NCI-H2081 (cell line): ENCODE measurements around the gene CDH13.
"Not testable (repeated sequence)": the region's sequence is repeated elsewhere in the genome, so short reads cannot be mapped to it uniquely, and the experiment has no call there.

Experiments used
- DNase-seq, 2 experiments: peaks; one replicate each; lab custom pipeline; 2025; lab: John Stamatoyannopoulos, UW

The CDH13 gene

DNA sequence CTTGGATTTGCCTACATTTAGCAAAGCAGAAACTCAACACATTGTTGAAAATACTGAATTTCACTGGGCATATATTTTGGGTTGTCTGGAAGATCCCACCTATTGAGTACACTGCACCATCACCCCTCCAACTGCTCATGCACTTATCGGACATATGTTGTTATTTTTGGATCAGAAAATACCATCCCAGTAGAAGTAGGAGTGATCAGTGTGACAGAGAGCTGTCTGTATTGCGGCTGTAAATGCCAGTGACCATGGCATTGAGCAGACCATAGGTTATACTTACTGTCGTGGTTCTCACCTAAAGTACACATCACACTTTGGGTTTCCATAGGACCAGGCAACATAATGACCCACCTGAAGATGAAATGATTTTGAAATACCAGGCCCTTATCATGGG, 264.7 kb downstream of the CDH13 start:
- DNase-seq = no peak

DNA sequence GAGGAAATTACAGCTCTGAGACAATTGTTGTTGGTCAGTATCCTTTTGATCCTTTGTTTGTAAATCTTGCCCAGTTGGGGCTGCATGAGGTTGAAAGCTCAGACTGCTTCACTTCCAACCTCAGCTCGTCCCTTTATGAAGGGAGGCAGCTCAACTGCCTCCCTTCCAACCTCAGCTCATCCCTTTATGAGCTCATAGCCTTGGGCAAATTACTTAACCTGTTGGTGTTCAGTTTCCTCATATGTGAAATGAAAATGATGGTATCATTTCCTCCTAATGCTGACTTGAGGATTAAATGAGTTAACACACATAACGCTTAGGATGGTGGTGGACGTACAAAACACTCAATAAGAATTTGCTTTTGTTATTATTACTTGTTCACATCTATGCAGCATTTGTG, 265.1 kb downstream of the CDH13 start:
- DNase-seq = no peak

DNA sequence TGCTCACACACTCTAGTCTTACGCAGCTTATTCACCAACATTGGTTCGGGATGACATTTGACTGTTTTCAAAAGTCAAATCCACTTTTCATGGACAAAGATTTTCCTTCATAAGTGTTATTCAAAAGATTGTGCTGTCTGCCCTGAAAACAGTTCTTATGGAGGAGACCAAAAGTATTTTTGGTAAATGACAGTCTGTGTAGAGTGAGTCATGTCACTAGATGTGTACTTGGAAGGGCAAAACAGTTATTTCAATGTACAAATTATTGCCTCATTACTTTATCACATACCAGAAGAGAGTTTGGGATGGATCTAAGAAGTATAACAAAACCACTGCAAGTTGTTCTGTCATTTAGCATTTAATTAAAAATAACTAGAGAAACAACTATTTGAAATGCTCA, 265.6 kb downstream of the CDH13 start:
- DNase-seq = no peak

DNA sequence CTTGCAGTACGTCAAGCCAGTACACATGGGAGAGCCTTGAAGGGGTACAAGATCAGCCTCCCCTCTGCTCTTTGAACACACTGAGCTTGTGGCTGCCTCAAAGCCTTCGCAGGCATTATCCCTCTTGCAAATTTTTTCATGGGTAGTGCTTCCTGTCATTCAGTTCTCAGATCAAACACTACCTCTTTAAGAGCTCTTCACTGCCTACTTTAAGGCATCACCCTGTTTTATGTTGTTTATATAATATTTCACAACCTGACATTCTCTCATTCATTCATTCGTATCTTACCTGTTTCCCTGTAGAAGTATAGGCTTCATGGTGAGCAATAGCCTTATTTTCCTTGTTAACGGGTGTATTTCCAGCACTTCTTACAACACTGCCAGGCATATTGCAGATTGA, 269.1 kb downstream of the CDH13 start:
- no peak for DNase-seq

DNA sequence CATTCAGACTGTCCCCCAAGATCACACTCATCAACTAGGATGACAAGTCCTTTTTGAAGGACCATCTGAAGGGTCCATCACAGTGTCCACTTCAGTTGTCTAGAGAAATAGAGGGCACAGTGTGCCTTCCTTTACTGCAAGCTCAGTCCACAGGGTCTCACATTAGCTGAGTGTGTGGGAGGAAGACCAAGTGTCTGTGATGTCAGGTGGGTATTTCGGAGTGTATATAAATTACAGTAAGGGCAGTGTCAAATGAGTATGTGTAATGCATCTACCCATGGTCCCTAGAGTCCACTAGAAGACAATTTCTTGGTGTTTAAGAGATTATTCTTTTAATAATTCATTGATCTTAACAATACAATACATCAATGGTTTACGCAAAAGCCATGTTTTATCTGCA, 272.2 kb downstream of the CDH13 start:
- no peak for DNase-seq

DNA sequence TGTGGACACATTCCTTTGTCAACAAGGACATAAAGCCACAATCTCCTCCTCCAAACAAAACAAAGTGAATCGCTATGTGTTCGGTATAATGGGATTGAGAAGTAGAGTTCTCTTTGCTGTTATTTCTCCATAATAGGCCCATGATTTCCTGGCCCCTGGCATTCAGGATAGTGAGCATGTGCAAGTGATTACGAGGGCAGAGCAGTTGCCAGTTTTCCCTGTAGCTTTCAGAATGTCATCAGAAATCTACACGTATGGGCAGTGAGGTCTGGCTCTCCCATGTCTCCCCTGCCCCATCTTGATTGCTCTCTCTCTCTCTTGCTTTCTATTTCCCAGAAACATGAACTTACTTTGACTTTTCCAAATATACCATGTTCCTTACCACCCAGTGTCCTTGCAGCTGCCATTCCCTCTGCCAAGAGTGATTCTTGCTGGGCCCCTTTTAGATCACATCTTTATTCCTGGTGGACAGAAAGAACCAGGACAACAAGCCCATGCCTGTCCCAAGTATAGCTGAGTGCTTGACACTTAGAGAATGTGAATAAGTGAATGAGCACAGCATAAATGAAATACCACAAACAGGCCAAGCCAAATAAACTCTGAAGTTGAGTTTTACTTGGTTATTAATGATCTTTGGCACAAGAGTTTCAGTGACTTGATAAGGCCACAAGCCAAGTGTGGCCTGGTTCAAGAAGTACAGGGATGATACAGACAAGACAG, 273.1 kb downstream of the CDH13 start:
- DNase-seq = peak in 1 of 2 experiments; percentile 0

DNA sequence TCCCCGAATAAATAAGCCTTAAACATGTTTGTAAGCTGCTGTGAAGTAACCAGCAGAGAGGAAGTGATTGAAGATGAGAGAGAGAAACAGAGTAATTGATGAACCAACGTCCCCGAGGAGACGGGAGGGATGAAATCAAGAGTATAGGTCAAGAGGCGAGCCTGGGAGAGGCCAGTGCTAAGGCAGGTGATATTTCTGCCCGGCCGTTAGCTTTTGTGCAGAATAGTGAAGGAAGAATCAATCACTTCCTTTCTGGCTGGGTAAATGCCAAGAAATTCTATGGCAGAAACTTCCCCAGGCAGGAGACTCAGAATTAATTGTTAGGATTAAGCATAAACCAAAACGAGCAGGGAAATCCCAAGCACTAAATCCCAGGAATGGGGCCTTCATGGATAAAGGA, 273.8 kb downstream of the CDH13 start:
- DNase-seq = no peak

DNA sequence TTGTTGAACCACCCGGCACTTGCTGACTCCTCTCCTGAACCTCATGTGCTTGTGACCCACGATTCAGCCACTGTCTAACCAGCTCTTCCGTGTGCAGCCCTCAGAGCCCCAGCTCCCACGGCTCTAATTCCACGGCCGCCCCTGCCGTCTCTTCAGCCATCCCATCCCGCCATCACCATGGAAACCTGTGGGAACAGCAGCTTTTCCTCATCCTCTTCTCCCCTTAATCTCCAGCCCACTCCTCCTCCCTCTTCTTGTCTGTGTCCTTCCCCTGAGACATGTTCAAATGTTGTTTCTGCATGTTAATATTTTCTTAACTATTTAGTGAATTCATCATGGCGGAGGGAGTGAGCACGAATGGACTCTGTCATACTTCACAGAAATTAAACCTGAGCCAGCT, 285.2 kb downstream of the CDH13 start:
- DNase-seq = no peak

DNA sequence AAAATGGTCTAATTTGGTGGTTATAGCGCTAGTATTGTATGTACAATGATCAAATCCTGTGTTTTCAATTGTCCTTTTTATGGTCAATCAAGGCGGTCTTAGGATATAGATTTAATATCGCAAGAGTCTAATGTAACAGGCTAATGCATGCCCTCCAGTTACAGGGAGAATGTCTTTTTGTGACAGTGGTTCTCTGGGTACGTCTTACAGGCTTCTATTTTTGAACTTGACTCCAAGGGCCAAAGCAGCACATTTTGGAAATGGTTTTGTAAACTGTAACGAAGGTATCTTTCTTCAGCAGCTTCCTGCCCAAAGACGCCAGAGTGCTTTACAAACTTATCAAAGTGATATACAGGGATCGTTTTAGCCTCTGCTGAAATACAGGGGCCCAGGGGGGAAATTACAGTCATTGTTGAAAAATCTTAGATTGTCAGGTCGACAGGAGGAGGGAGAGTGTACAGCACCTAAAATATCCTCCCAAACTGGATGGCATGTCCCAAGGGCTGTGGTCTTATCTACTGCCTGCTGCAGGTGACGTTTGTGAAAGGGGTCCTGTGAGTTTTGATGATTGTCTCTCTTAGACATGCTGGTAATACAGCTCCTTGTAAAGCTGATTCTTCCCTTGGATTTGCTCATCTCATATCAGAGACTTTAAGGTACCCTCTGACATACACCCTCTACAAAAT, 288.5 kb downstream of the CDH13 start:
- no peak for DNase-seq

DNA sequence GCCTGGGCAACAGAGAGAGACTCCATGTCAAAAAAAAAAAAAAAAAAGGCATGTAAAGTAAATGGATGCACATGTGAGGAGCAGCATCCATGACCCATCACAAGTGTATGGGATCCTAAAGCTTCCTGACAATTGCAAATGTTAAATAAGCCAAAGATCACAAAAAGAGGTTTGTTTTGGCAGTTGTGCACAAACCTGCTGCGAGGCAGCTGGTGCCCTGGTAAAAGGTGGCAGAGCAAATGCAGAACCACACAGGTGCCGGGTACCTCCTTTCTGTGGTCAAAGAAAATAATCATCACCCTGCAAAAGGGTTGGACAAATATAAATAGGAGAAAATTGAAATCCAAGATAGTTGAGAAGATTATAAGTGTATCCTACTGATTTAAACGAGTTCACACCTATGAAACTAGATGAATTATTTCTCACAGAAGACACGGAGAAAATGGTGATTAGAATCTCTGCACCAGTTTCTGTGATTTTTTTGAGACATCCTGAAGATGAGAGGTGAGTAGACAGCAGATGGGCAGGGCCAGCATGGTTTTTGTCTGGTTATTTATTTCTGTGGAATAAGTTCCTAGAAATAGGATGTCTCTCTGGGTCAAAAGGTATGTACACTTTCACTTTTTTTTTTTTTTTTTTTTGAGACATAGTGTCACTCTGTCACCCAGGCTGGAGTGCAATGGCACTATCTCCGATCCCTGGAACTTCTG, 291.3 kb downstream of the CDH13 start:
- DNase-seq = peak; percentile 38 to 83

DNA sequence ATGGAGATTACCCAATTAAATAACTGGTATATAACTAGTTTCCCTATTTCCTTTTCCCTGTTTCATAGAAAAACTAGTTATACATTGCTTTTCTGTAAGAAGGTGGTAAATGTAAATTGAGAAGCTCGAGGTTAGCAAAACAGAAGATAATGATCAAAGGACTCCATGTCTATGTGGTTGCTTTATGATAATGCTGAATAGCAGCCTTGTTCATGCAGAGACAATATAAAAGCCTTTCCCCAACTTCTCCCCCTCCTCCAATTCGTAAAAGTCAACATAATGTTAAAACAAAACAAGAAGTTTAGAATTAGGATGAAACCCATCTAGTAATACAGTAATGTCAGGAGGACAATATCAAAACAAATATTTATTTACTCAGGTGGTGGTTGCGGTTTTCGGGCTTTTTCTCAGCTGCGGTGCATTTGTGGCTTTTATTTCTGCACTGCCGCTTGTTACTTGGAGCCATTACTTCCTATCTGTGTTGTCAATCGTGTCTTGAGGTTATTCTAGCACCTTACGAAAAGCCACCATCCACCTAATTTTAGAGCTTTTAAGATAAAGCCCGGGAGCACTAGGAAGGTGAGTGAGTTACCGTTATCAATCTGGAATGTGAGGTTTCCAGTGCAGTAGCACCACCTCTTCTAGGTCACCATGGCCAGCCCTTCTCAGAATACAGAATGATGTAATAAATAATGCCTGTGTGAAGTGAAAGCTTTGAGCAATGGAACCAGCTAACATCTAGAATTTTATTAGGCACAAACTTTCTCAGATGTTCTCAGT, 297.5 kb downstream of the CDH13 start:
- no peak for DNase-seq

DNA sequence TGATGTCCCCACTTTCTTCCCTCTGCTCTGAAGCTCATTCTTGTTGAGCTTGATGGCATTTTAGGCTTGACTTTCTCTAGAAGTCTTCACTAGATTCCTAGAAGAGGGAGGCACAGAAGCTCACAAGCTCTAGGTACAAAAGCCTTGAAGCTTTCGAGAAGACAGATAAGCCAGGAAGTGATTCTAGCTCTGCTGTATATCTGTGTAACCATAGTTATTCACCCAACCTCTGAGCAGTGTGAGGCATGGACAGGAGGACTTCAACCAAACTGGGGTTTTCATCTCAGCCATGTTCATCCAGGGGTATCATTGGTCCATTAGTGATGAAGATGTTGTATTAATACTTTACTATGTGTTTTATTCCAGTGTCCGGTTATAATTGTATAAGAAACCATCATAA, 299.7 kb downstream of the CDH13 start:
- no peak for DNase-seq

DNA sequence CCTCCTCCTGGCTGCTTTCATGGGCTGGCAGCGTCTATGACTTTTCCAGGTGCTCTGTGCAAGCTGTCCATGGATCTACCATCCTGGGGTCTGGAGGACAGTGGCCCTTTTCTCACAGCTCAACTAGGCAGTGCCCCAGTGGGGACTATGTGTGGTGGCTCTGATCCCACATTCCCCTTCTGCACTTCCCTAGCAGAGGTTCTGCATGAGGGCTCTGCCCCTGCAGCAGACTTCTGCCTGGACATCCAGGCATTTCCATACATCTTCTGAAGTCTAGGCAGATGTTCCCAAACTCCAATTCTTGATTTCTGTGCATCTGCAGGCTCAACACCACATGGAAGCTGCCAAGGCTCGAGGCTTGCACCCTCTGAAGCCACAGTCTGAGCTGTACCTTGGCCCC, 307.2 kb downstream of the CDH13 start:
- DNase-seq = not testable (repeated sequence)

DNA sequence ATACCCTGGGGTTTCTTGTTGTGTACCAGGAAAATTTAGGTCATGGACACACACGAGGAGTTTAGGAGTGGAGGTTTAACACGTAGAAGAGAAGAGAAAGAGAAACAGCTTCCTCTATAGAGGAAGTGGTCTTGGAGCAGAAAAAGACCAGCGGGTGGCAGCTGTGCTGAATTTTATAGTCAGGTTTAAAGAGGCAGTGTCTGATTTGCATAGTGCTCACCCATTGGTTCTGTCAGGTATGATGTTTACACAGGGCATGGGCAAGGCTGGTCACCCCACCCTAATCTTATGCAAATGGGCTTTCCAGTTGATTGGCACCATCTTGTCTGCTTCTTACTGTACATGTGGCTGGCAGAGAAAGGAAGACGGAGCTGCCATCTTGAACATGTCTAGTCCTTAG, 309.0 kb downstream of the CDH13 start:
- DNase-seq = no peak

DNA sequence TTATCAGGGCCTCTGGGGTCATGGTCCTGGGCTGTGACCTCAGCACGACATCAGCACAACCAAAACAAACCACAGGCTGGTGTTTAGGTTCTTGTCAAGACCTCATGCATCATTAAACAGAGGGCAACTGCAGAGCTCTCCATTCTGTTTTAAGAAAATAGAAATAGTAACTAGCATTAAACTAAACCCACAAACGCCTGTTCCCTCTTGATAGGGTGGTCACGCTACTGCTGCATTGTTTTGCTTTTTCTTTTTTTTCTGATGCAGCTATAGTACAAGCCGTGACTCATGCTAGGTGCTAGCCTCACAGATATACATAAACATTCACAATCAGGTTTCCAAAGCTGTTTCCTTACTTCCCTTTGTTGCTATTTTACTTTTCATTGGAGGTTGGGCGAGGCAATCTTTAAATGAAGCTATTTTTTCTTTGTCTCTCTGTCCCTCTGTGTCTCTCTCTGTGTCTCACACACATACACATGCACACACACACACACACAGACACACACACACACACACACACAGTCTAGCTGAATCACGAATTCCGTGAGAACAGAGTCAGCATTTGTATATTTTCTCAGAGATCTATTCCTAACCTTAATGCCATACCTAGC, 310.3 kb downstream of the CDH13 start:
- DNase-seq = no peak

DNA sequence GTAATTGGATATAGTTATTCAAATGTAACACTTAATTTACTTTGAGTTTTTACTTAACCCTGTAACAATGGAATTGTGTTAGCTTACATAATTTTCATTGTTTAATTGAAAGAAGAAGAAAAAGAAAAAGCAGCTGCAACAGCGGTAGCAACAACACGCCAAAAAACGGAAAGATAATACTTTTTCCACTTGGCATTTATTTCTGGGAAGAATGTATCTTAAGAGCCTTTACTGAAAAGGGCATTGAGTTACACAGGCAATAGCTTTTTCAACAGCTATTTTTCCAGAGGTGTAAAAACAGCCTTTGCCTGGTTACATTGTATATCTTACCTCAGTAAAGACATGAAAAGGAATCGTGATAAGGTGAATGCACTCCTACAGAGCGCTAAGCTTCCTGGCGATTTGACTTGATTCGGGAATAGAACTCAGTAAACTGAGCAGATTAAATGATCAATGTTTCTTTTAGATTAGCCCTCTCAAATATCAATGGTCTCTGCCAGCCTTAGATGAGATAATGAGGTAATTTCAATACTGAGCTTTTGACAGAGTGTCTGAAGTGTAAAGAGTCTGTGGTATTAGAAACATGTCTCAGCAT, 311.3 kb downstream of the CDH13 start:
- DNase-seq = no peak

DNA sequence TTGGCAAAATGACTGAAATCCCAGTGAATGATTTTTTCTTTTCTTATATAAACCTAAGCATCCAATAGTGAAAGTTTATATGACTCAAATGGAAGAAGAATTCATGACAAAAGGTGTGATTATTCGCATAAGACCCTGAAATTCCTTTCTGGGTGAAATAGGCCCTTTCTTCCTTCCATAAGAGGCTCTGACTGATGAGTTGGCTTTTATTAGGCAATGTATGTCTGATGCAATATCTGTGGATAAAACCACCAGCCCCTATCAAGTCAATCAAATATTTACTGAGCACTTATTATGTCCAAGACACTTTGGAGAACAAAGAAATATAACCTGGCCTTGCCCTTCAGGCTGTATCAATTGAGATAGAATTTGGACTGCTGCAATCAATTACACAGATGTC, 316.6 kb downstream of the CDH13 start:
- DNase-seq = no peak

DNA sequence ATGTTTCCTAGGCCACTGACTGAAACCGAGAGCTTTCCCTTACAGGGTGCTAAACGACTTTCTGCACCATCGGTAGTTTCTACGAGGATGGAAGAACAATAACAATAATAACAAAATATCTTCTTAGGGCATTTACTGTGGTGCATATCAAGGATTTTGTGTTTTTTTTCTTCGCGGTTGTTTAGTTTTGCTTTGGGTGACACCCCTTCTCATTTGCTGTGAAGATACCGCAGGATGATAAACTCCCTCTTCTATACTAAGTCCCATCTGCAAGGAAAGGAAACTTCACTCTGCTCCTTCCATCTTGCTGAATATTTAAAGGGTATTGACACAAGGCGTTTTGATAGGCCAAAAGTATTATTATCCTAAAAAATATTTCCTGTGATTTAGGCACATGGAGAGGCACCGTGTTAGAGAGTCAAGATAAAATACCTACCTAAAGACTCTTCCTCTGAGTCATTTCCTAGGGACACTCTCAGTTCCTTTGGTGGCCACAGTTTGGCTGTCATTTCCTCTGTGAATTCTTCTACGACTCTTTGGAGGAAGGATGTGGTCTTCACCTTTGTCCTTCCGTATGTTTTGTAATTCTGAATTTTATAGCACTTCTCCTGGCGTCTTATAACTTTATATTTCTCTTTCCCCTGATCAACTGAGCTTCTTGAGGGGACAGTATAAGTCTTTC, 318.8 kb downstream of the CDH13 start:
- no peak for DNase-seq

DNA sequence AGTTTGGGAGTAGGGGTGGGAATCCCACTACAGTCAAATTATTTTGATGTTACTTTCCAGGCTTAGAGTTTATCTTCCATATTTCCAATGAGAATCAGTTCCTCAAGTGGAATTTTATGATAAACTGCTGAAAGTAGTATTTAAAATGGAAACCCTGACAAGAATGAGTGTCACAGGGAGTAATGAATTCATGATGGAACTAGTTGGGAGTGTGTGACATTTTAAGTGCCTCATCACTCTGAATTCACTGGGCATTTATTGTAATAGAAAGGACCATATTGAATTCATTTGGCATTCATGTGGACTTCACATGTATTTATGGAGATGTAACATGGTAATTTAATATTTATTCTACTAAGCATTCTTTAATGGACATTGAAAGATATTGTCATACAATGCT, 320.9 kb downstream of the CDH13 start:
- no peak for DNase-seq

DNA sequence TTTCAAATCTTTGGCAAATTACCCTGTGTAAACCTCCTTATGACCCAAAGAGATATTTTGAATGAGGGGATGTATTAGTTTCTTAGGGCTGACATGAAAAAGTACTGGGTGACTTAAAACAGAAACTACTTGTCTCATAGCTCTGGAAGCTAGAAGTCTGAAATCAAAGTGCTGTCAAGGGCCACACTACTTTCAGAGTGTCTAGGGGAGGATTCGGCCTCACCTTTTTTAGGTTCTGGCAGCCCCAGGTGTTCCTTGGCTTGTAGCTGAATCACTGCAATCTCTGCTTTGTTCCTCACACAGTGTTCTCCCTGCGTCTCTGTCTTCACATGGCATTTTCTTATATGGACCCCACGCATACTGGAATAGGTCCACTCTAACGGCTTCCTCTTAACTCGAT, 322.2 kb downstream of the CDH13 start:
- DNase-seq = no peak

DNA sequence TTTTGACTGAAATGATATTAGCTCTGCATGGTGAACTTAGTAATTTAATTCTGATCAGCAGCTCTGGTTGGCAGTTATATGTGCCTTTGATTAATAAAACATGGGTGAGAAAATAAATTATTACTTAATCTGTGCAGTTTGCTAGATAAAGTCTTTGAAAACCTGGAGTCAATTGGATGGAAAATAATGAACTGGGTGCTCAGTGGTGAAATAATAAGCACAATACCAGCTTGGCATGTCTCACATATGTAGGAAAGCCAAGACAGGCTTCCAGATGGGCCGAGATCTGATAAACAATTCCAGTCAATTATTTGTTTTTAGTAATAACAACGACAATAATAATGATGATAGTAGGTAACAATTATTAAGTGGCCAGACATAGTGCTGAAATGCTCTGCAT, 326.7 kb downstream of the CDH13 start:
- no peak for DNase-seq
